H9 (cell line): Measurements from ENCODE around the gene ADORA1. TPM values are rescaled to one million over a fixed set of nuclear protein-coding genes. Genes with fewer than 3 reads are reported as not detected.

Source experiments
- DNase-seq: peaks from one replicate; pipeline ENCODE4 v3.0.0-alpha.2; 2017
- H2AFZ ChIP-seq: one replicate; pipeline ENCODE4 v1.6.1; 2013; ENCODE audit warnings: mild to moderate bottlenecking, low read length, control low read depth, moderate library complexity
- H2AK5ac ChIP-seq: 2 replicates; pipeline ENCODE4 v1.6.1; 2013; ENCODE audit warnings: low read length, control low read depth, mixed read lengths; ENCODE audit not compliant: insufficient read length
- H2BK120ac ChIP-seq: one replicate; pipeline ENCODE4 v1.6.1; 2013; ENCODE audit warnings: low read depth, mild to moderate bottlenecking, low read length, control low read depth, inconsistent platforms; ENCODE audit not compliant: poor library complexity, severe bottlenecking
- H2BK12ac ChIP-seq: 2 replicates; pipeline ENCODE4 v1.6.1; 2013; ENCODE audit warnings: low read length, control low read depth, mixed read lengths, low read depth; ENCODE audit not compliant: insufficient read length
- H2BK15ac ChIP-seq: 2 replicates; pipeline ENCODE4 v1.6.1; 2013; ENCODE audit warnings: low read depth, low read length, control low read depth
- H2BK20ac ChIP-seq: one replicate; pipeline ENCODE4 v1.6.1; 2013; ENCODE audit warnings: low read depth, mild to moderate bottlenecking, low read length, control low read depth, inconsistent platforms; ENCODE audit not compliant: poor library complexity, severe bottlenecking
- H2BK5ac ChIP-seq: 2 replicates; pipeline ENCODE4 v1.6.1; 2013; ENCODE audit warnings: low read length, control low read depth, mixed read lengths; ENCODE audit not compliant: insufficient read length
- H3K14ac ChIP-seq: 2 replicates; pipeline ENCODE4 v1.6.1; 2013; ENCODE audit warnings: low read length, control low read depth; ENCODE audit not compliant: insufficient read depth
- H3K18ac ChIP-seq: 2 replicates; pipeline ENCODE4 v1.6.1; 2013; ENCODE audit warnings: low read depth, mild to moderate bottlenecking, mixed read lengths, low read length, control low read depth; ENCODE audit not compliant: insufficient read length
- H3K23ac ChIP-seq: 2 replicates; pipeline ENCODE4 v1.6.1; 2013; ENCODE audit warnings: low read length, control low read depth, mixed read lengths, low read depth; ENCODE audit not compliant: insufficient read length
- H3K23me2 ChIP-seq: 2 replicates; pipeline ENCODE4 v1.6.1; 2013; ENCODE audit warnings: low read depth, mild to moderate bottlenecking, mixed read lengths, low read length, control low read depth; ENCODE audit not compliant: insufficient read length, poor library complexity, severe bottlenecking
- H3K27ac ChIP-seq: 2 replicates; pipeline ENCODE4 v1.5.1; 2013; ENCODE audit warnings: low read length, control low read depth, mixed read lengths, low read depth; ENCODE audit not compliant: insufficient read length
- H3K27me3 ChIP-seq: 2 replicates; pipeline ENCODE4 v1.6.1; 2013; ENCODE audit warnings: low read length, control low read depth, inconsistent platforms; ENCODE audit not compliant: insufficient read depth
- H3K4ac ChIP-seq: 2 replicates; pipeline ENCODE4 v1.6.1; 2013; ENCODE audit warnings: low read depth, mild to moderate bottlenecking, control low read depth, inconsistent platforms, low read length, moderate library complexity
- H3K4me1 ChIP-seq: 2 replicates; pipeline ENCODE4 v1.6.1; 2013; ENCODE audit warnings: low read length, control low read depth, inconsistent platforms; ENCODE audit not compliant: insufficient read depth
- H3K4me2 ChIP-seq: 2 replicates; pipeline ENCODE4 v1.6.1; 2013; ENCODE audit warnings: low read length, control low read depth, mixed read lengths; ENCODE audit not compliant: insufficient read length, insufficient read depth
- H3K56ac ChIP-seq: 2 replicates; pipeline ENCODE4 v1.6.1; 2013; ENCODE audit warnings: low read depth, mild to moderate bottlenecking, mixed read lengths, low read length, control low read depth; ENCODE audit not compliant: insufficient read length
- H3K79me1 ChIP-seq: 2 replicates; pipeline ENCODE4 v1.6.1; 2013; ENCODE audit warnings: low read depth, mild to moderate bottlenecking, moderate library complexity, low read length, control low read depth, inconsistent platforms; ENCODE audit not compliant: insufficient read depth, poor library complexity, severe bottlenecking
- H3K79me2 ChIP-seq: 2 replicates; pipeline ENCODE4 v1.6.1; 2013; ENCODE audit warnings: low read length, control low read depth, inconsistent platforms; ENCODE audit not compliant: insufficient read depth
- H3K9ac ChIP-seq: 2 replicates; pipeline ENCODE4 v1.6.1; 2013; ENCODE audit warnings: low read length, control low read depth, mixed read lengths; ENCODE audit not compliant: insufficient read length; ENCODE audit errors: extremely low read depth
- H3K9me3 ChIP-seq: one replicate; pipeline ENCODE4 v1.6.1; 2013; ENCODE audit warnings: low read depth, low read length, inconsistent platforms; ENCODE audit not compliant: control insufficient read depth
- H3T11ph ChIP-seq: one replicate; pipeline ENCODE4 v1.6.1; 2013; ENCODE audit warnings: mild to moderate bottlenecking, low read length, control low read depth, inconsistent platforms
- H4K20me1 ChIP-seq: one replicate; pipeline ENCODE4 v1.6.1; 2013; ENCODE audit not compliant: control insufficient read depth, insufficient read length, insufficient read depth
- H4K5ac ChIP-seq: 2 replicates; pipeline ENCODE4 v1.6.1; 2013; ENCODE audit warnings: low read depth, mild to moderate bottlenecking, mixed read lengths, low read length, control low read depth; ENCODE audit not compliant: insufficient read length
- H4K8ac ChIP-seq: replicated peaks from 2 replicates; pipeline ENCODE4 v1.6.1; 2013; ENCODE audit warnings: low read length, control low read depth, mixed read lengths, low read depth; ENCODE audit not compliant: insufficient read length
- H4K91ac ChIP-seq: 2 replicates; pipeline ENCODE4 v1.6.1; 2013; ENCODE audit warnings: low read depth, mild to moderate bottlenecking, moderate library complexity, mixed read lengths, low read length, control low read depth; ENCODE audit not compliant: insufficient read length
- H3K27ac Mint-ChIP-seq, 3 experiments: 2 replicates in 2 of 3; 3 replicates in 1 of 3; pipeline ENCODE4 v1.8.0; 2020 to 2021; ENCODE audit warnings: mixed read lengths in 3 of 3, mild to moderate bottlenecking in 1 of 3, moderate library complexity in 1 of 3
- H3K27me3 Mint-ChIP-seq: 2 replicates; pipeline ENCODE4 v1.8.0; 2021; ENCODE audit warnings: low read depth, mild to moderate bottlenecking, moderate library complexity, mixed read lengths
- H3K36me3 Mint-ChIP-seq, 3 experiments: 2 replicates in 2 of 3; 3 replicates in 1 of 3; pipeline ENCODE4 v1.8.0; 2020 to 2021; ENCODE audit warnings: low read depth in 3 of 3, mixed read lengths in 3 of 3; ENCODE audit not compliant: insufficient read depth in 1 of 3
- H3K4me1 Mint-ChIP-seq, 2 experiments: 2 replicates each; pipeline ENCODE4 v1.8.0; 2020; ENCODE audit warnings: mixed read lengths in 2 of 2
- H3K4me3 Mint-ChIP-seq, 2 experiments: 2 replicates in 1 of 2; 3 replicates in 1 of 2; pipeline ENCODE4 v1.8.0; 2020 to 2021; ENCODE audit warnings: mild to moderate bottlenecking in 2 of 2, mixed read lengths in 2 of 2, moderate library complexity in 1 of 2
- H3K9me3 Mint-ChIP-seq, 2 experiments: 2 replicates in 1 of 2; 3 replicates in 1 of 2; pipeline ENCODE4 v1.8.0; 2020; ENCODE audit warnings: mild to moderate bottlenecking in 2 of 2, mixed read lengths in 2 of 2, moderate library complexity in 1 of 2
- CTCF ChIP-seq: fragments of 200-600 bp; sonication (generic); conservative IDR thresholded peaks from 3 replicates; pipeline ENCODE4 v1.8.0; 2021; ENCODE audit warnings: antibody characterized with exemption, mild to moderate bottlenecking
- WGBS: extraction: QIAGEN DNeasy Blood & Tissue Kit; methylation state at CpG from one replicate; pipeline ENCODE4 v1.1.7; 2013; ENCODE audit warnings: missing lambda C conversion rate, low lambda C conversion rate, mixed read lengths; ENCODE audit not compliant: insufficient read length; ENCODE audit errors: extremely low coverage; 5-methylcytosine and 5-hydroxymethylcytosine counted together
- total RNA-seq: library from RNA; stranded (reverse); gene quantifications from 2 replicates; pipeline ENCODE4 v1.2.1, GENCODE V29; 2021

ADORA1 gene
- total RNA-seq, 1 experiment from 2014 or later = 1.3 TPM

- Mint-ChIP-seq H3K9me3 (peaks cover 23 to 32% of the 10 kb centered on the region in 2 experiments), H3K36me3 (peaks cover 10 to 21% (median 11%) of the 10 kb centered on the region in 3 experiments; a peak in 6 of 7 replicates), H3K4me3 (no peak overlapping the region), H3K27me3 (peaks cover 14% of the 10 kb centered on the region), H3K4me1 (peaks cover 15 to 16% of the 10 kb centered on the region in 2 experiments; a peak in 3 of 4 replicates), H3K27ac (no peak overlapping the region)
- H4K91ac ChIP-seq = no peak overlapping the region
- no peak overlapping the region for H3K4ac ChIP-seq
- H3K23me2 ChIP-seq = no peaks in the 10 kb centered on the region
- H2BK15ac ChIP-seq = no peak overlapping the region
- no peak overlapping the region for H4K5ac ChIP-seq
- H3K4me2 ChIP-seq = no peak overlapping the region
- no peak overlapping the region for H2BK20ac ChIP-seq
- no peak overlapping the region for H3K56ac ChIP-seq
- no peaks in the 10 kb centered on the region for H3K27me3 ChIP-seq
- no peak overlapping the region for H3K14ac ChIP-seq
- no peak overlapping the region for H2BK5ac ChIP-seq
- no peaks in the 10 kb centered on the region for H4K20me1 ChIP-seq
- H2BK12ac ChIP-seq = no peak overlapping the region
- H3K79me2 ChIP-seq = no peaks in the 10 kb centered on the region
- no peak for TF ChIP-seq CTCF
- no peak overlapping the region for H2AFZ ChIP-seq
- WGBS = no CpG with 5 or more reads among the region's 1 CpG
- H3K23ac ChIP-seq = no peak overlapping the region
- H3K79me1 ChIP-seq = no peaks in the 10 kb centered on the region
- H3K9ac ChIP-seq = no peak overlapping the region
- H4K8ac ChIP-seq = no peak overlapping the region
- no peak overlapping the region for H2BK120ac ChIP-seq
- no peak overlapping the region for H3K18ac ChIP-seq
- H2AK5ac ChIP-seq = no peak overlapping the region
- no peaks in the 10 kb centered on the region for H3K4me1 ChIP-seq
- H3K27ac ChIP-seq = no peak overlapping the region
- no peaks in the 10 kb centered on the region for H3K9me3 ChIP-seq
- no peak for DNase-seq
- no peak overlapping the region for H3T11ph ChIP-seq
Observed at GRCh38 chr1:203093754-203094410, 33.6 kb upstream of the ADORA1 start.
